ENCODE data around the gene SORCS1.

- TF ChIP-seq CTCF (IDR thresholded peaks at IDR 0.05): no peak
- no peak for TF ChIP-seq ZFX (IDR thresholded peaks at IDR 0.05; ENCODE audit: borderline replicate concordance)
Measured at GRCh38 chr10:106655165-106655564, 509.3 kb downstream of the SORCS1 start.
